Right forelimb (tissue), 1 donor: ENCODE results near the gene FRMD4A.
A peak's percentile ranks its signal among the peaks of the same experiment; 100 is the strongest.

Experiments
- DNase-seq: peaks from one replicate; pipeline ENCODE4 v3.0.0-alpha.2; 2018

The FRMD4A gene

DNA sequence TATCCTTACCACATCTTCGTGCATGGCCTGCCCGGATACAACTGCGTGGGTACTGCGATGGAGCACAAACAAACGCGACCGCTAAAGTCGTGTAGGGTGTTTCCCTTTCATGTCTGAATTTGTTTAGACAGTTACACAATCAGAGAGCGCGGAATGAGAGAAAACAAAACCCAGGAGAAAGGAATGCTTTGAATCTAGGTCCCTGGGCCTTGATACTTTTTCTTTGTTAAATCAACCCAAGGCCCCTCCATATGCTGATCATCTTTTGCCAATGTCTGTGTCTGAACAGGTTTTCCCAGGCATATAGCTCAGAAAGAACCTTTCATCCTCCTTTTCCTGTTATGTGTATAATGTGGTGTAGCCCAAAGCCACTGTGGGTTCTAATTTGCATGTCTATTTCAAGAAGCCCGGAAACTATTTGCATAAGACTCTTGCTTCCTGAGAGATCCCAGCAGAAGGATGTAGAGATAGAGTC, 145.8 kb downstream of the FRMD4A start:
- DNase-seq = no peak

DNA sequence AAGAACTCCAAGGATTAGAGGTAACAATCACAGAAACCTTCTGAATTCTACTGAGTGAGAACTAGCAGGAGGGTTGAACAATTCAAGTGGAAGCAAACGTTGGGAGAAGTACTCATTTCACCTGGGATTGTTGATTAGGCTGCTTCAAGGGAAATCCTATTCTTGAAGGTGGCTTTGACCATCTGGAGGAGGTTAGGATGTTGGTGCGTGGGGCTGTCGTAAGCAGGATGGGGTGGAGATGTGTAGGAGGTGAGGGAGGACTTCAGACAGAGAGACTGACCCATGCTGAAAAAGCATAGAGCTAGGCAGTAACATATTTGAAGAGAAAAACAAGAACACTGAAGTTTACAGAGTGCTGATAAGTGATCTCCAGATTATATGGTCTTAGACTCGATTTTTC, 147.9 kb downstream of the FRMD4A start:
- no peak for DNase-seq

DNA sequence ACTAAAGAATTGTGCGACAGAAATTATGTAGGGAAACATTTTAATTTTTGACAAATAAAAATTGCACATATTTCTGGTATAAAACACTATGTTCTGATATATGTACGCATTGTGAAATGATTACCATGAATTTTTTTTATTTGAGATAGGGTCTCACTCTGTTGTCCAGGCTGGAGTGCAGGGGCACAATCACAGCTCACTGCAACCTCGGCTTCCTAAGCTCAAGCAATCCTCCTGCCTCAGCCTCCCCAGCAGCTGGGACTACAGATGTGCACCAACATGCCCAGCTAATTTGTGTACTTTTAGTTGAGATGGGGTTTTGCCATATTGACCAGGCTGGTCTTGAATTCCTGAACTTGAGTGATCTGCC, 149.2 kb downstream of the FRMD4A start:
- no peak for DNase-seq

DNA sequence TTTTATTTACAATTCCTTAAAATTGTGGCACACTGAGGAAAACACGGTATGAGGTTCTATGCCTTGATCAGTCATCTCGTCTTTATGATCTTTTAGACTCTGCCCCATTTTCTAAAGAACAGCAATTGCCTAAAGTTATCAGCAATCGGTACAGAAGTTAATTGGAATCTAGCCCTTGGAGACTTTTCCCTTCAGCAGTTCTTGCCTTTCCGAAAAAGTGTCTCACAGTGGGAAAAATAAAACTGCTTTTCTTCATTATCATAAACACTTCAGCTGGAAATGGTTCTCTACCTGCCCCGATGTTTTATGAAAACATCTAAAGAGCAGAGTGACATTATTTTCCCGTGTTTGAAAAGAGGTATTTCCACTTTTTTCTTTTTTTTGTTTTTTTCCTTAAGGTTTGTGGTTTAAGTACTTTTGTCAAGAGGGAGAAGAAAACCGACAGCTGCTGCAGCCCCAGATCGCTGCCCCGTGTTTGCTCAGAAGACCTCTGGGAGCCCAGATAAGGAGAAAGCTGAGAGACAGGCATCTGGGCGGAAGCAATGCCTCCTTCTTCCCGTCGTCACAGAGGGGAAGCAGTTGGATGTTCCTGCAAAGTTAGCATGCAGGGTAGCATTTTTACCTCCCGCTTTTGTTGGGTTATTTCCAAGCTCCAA, 149.7 kb downstream of the FRMD4A start:
- DNase-seq = no peak

DNA sequence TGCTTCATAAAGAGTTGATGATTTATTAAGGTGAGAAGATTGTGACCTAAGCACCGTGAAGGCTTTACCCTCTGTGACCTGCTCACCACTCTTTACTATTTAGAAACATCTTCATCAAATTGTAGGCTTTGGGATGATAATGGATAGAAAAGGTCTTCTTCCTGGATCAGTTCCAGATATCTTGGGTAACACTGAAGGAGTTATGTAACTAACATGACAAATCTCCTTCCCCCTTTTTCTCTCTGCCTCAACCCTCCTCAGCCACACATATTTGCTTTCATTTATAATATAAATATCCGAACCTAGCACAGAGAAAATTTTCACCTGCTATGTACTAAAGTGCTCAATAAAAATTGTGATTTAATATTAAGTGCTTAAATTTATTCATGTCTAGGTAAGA, 151.5 kb downstream of the FRMD4A start:
- DNase-seq = no peak

DNA sequence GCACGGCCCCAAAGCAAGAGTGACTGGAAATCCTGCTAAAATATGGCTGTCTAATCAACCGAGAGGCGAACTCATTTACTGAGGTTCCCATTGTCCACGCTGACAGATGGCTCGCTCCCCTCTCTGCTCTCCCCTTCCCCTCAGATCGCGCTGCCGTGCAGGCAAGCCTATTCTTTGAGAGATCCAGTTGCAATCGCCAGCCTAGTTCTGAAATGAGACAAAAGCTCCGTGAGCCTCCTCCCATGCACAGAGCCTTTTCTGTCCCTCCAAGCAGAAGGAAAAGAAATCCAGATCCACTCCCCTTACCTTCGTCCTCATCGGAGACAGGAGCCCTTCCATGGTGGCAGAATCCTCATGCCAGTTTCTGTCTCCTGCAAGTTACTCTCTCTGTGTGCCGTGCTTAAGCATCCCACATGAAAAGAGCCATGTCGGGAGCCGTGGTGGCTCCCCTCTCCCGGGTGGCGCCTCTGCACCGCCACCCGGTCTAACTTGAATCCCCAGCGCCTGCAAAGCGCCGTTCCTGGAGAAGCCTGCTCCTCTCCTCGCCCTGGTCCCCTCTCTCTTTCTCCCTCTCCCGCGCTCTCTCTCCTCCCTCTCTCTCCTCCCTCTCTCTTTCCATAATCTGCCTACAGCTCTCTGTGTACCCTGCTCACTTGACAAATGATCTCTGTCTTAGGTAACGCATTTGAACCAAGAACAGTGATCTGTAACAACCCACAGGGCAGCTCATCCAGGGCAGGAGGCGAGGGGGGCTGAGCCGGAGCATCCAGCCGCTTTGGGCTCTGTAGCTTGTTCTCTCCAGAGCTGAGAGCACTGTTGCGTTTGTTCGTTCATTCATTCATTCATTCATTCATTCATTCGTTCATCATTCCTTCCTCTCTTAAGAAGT, 156.8 kb downstream of the FRMD4A start:
- DNase-seq = peak; percentile 71

DNA sequence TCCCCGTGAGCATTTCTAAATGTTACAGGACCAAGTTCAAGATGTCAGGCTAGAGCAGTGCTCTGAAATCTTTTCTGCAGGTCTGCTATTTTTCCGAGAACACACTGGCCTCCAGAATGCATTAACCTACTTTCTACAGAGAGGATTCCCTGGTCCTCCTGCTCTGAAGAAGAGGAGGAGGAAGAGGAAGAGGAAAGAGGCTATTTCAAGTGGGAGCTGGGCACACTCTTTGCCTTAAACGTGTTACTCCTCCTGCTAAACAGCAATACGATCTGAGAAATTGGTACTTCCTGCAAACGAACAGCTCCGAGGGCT, 157.4 kb downstream of the FRMD4A start:
- no peak for DNase-seq

DNA sequence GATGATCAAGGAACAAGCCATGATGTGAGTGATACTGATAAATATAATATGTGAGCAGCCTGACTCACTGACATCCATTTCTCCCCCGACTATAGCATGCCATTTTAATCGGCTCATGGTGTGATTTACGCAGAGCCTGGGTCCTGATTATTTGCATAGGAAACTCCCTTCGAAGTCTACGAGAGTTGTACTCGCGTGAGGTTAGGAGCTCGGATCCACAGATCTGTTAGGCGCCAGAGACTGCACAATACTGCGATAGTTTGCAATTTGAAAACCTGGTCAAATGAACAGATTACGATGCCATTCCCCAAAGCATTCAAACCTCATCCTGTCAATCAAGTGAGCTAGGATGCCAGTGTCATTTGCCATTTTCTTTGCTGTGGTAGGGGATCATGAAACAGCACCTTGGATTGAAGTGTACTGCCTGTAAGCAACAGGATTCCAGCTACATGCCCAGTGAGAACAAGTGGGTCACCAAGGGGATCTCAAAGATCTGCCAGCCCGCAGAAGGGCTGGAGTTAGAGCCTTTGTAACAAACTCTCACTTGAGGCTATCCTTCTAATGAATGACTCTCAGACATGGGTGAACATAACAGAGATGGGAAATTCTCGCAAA, 158.3 kb downstream of the FRMD4A start:
- DNase-seq = no peak

DNA sequence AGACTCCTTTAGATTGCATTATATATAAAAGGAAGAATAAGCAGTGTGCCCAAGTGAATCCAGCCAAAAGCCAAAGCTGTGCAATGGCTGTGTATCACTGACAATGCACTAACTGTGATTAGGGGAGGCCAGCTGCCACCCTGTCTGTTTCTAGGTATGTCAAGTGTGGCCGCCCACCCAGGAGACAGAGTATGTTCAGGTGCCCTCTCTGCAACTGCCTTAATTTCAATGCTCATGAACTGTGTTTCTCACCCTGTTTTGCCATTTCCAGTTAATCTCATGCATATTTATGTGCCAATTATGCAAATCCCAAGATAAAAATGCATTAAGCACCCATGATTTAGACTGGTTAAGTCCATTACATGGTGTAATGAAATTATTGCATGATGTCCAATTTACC, 159.4 kb downstream of the FRMD4A start:
- no peak for DNase-seq

DNA sequence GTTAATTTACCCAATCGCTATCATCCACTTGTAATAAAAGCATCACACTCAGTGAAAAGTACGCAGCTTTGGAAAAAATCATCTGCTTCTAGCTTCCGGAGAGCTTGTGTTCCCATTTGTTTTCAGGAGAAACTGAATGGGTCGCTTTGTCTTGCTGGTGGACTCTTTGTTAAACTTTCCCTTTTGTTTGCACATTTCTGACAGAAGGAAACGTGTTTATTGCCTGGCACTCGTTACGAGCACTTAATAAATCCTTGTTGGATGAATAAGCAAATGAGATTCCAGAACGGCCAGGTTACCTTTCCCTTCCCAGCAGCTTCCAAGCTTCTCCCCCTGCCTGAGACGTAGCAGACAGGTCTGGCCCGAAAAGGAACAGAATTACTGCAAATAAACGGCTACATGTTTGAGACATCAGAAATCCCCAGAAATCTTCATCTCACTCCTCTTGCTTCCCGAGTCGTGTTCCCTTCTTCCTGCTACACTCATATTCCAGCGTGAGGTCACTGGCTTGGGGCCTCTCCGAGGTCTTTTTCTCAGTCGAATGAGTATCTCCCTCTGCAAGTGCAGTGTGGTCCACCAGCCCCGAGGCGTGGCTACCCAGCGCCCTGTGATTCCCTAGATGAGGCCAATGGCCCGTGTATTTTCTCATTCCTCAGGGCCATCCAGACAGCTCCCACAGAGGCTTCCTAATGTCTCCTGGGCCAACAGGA, 167.2 kb downstream of the FRMD4A start:
- peak; percentile 54 for DNase-seq

DNA sequence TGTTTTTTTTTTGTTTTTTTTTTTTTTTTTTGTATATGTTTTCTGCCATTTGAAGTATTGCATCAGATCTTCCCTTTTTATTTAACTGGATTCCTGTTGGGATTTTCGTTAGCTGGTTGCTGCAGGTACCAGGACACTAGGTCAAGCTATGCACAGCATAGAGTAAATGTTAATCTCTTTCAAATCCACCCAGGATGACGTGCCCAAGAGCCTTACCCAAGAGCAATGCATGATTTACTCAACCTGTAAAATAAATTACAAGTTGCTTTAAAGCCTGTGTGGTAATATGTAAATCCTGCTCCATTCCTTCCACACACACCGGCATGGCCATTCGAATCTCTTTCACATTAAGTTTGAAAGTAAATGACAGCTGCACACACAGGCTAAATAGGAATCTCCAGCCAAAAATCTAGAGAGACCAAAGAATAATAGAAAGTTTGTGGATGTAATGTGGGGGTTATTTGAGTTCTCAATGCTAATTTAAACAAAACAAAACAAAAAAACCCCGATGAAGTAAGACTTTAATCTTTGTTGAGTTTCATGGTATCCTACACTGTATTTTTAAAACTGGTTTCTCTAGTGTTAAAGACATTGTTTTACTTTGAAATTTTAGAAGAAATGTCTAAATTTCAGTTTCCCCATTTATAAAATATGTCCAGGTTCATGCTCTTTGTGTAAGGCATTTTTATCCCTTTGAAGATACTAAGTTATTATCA, 167.9 kb downstream of the FRMD4A start:
- DNase-seq = no peak

DNA sequence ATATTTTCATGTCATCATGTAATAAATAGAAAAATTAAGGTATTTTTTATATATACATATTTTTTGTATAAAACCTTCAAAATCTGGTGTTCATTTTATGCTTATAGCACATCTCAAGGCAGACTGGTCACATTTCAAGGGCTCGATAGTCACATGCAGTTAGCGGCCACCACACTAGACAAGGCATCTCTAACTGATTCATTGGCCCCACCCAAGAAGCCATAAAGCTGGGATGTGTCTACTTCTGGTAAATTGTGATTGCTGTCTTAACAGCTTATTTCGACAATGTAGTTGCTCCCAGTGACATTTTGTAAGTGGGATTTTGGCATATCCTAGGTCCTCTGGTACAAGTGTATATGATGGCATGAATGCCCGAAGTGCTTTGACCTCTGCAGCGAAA, 168.7 kb downstream of the FRMD4A start:
- DNase-seq = no peak

DNA sequence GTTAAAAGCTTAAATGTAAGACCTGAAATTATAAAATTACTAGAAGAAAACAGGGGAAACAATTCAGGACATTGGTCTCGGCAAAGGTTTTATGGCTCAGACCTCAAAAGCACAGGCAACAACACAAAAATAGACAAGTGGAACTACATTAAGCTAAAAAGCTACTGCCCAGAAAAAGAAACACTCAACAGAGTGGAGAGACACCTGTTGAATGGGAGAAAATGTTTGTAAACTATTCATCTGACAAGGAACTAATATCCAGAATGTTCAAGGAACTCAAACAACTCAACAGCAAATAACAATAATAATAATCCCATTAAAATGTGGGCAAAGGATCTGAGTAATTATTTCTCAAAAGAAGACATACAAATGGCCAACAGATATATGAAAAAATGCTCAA, 170.4 kb downstream of the FRMD4A start:
- DNase-seq = no peak

DNA sequence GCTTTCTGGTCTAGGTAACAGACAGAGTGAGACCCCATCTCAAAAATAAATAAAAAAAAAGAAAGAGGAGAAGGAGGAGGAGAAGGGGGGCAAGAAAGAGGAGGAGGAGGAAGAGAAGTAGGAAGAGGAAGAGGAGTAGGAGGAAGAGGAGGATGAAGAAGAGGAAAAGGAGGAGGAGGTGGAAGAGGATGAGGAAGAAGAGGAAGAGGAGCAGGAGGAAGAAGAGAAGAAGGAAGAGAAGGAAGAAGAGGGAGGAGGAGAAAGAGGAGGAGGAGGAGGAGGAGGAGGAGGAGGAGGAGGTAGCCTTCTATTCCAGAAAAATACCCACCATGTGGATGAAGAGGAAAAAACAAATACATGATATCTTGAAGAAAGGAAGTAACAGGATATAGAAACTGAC, 172.1 kb downstream of the FRMD4A start:
- no peak for DNase-seq

DNA sequence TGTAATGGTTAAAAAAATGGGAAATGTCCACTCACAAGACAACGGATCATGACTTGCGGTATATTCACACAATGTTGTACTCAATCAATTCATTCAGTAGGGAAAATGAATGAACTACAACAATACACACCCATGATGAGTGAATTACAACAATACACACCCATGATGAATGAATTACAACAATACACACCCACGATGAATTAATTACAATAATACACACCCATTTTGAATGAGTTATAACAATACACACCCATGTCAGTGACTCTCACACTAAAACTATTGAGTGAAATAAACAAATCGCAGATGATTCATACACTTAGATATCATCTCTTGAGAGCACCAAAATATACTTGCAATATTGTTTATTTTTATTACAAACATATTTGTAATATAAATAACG, 174.6 kb downstream of the FRMD4A start:
- no peak for DNase-seq

DNA sequence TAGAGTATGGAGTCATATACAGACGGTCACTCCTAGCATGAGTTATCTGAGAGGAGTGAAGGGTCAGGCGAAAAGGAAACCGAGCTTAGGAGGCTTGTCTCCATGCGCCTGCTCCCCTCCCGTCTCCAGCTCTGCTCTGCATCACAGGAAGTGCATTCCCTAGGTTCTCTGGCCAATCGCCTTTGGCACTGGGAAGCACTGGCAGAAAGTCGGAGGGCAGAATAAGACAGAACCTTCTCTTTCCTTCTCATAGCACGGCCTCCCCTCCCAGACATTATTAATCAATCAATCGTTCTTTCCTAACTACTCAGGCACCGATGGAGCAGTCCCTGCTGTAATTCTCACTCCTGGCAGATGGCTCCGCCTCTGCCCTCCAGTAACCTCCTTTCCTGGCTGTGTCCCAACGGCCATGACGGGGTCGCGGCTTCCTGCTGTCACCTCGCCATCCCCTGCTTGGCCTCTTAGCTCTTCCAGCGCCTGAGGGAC, 177.1 kb downstream of the FRMD4A start:
- DNase-seq = no peak

DNA sequence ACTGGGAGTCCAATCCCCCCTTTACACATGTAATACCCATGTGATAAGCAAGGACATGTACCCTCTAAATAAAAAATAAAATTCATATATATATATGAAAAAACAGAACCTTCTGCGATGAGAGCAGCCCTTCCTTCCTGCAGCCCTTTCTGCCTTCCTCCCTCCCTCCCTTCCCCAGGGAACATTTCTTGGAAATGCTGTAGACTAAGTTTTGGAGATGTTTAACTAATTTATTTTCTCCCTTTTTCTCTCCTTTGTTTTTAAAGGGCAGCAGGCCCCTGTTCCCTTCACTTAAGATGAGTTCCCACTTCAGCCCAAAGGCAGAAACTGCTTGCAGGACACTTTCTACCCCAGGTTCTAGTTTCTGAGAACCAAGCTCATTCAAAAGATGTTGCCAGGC, 179.2 kb downstream of the FRMD4A start:
- no peak for DNase-seq

DNA sequence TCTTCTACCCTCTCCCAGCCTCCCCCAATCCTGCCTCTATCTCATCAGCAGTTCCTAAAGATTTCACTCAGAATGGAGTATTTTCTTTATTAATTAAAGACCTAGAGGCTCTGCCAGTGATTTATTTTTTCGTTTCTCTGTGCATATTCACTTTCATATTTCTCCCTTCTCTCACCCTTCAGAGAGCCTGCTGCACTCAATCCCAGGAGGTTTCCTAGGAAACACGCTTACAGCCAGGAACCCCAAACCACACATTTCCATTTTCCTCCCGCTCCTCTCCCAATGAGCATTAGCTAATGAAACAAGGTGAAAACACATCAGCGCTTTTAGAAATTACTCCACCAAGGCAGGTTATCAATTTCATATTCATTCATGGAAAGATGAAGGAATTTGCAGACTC, 180.2 kb downstream of the FRMD4A start:
- DNase-seq = no peak

DNA sequence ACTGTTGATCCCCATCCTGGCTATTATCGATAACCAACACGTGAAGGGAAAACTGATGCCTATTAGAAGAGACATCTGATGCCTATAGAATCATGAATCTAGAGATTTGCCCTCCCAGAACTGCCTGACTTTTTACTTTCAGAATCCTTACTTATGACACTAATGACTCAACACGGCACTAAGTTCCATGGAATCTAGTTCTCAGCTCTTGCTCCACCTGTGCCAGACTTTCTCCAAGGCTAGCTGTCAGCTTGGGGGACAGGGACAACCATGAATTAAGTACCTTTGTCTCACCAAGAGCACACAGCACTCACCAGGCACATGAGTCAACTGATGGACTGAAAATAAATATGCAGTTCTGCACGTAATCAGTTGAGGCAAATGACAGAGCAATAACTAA, 184.2 kb downstream of the FRMD4A start:
- no peak for DNase-seq

DNA sequence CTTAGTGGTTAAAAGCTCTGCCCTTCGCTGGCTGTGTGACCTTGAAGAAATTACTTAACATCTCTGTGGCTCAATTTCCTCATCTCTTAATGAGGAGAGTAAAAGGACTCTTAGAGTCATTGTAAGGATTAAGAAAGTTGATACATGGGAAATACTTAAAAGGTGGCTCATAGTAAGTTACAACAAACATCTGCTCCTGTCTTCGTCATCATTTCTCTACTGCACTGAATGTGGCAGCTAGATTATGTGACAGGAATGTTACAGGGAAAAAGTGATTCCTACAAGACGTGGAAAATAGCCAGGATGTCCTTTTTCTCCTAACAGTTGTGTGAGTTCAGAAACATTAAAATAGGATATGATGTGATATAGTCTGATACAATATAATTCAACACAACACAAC, 184.7 kb downstream of the FRMD4A start:
- DNase-seq = no peak

DNA sequence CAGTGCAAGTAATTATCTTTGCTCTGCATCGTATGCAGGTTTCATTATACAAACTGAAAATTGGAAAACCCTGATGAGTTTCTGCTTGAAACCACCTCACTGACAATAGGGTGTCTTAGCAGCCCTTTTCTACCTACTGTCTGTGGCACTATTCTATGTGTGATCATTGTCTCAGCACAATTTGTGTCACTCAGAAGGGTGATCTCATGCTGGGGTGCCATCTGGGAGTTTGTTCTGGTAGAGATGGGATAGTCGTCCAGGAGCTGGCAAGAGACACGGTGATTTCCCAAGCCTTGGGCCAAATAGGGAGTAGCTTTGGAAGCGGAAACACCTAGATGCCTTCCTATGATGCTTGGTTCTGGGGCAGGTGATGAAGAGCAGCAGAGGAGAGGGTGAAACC, 186.3 kb downstream of the FRMD4A start:
- DNase-seq = no peak

DNA sequence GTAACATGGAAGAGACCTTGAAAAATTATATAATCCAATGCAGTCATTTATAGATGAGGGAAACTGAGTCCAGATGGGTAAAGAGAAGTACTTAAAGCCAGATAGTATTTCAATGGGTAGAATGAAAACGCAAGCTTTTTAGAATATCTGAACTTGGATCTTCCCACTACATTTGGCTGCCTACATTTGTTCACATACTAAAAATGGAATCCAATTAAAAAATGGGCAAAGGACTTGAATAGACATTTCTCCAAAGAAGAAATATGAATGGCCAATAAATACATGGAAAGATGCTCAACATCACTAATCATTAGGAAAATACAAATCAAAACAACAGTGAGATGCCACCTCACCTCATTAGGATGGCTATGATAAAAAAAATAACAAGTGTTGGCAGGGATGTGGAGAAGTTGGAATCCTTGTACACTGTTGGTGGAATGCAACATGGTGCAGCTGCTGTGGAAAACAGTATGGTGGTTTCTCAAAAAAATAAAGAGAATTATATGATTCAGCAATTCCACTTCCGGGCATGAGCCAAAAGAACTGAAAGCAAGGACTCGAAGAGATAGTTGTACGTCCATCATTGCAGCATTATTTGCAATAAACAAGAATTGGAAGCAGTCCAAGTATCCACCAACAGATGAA, 188.0 kb downstream of the FRMD4A start:
- no peak for DNase-seq
